PFSK-1 (cell line): ENCODE data around the gene MSH6.

ENCODE experiments used
- POLR2AphosphoS5 ChIP-seq: IDR thresholded peaks from 2 replicates; pipeline ENCODE4 v1.6.1; 2012; ENCODE audit warnings: low read depth, mild to moderate bottlenecking, control low read depth, low read length, moderate library complexity
- REST ChIP-seq, 2 experiments: IDR thresholded peaks; 2 replicates each; pipeline versions ENCODE4 v1.6.1 to v1.8.0; 2011 to 2012; ENCODE audit warnings: low read depth in 2 of 2, low read length in 2 of 2, control low read depth in 1 of 2, inconsistent platforms in 1 of 2, mild to moderate bottlenecking in 1 of 2, moderate library complexity in 1 of 2; ENCODE audit not compliant: insufficient read depth in 1 of 2
- SIN3A ChIP-seq: IDR thresholded peaks from 2 replicates; pipeline ENCODE4 v1.6.1; 2012; ENCODE audit warnings: mild to moderate bottlenecking, low read length, moderate library complexity, borderline replicate concordance; ENCODE audit not compliant: insufficient read depth
- TAF1 ChIP-seq: IDR thresholded peaks from 2 replicates; pipeline ENCODE4 v1.6.1; 2012; ENCODE audit warnings: low read length, control low read depth, borderline replicate concordance; ENCODE audit not compliant: insufficient read depth

GRCh38 chr2:47818777-47819176 lies 35.8 kb downstream of the MSH6 start:
- TF ChIP-seq TAF1 (no peak), SIN3A (no peak), REST (IDR thresholded peaks at IDR 0.05; ENCODE audit: insufficient read depth in 1 of 2, low read depth in 2 of 2, low read length in 2 of 2) (no peak), POLR2AphosphoS5 (no peak)
